ENCODE data around the gene FARS2.

Gene FARS2

GRCh38 chr6:5379647-5380242 is 118.4 kb downstream of the FARS2 start:
- DNase-seq (ENCODE audit: low read depth), result no peak

GRCh38 chr6:5383856-5384255 is 122.5 kb downstream of the FARS2 start:
- DNase-seq (ENCODE audit: low read depth), result no peak

DNA sequence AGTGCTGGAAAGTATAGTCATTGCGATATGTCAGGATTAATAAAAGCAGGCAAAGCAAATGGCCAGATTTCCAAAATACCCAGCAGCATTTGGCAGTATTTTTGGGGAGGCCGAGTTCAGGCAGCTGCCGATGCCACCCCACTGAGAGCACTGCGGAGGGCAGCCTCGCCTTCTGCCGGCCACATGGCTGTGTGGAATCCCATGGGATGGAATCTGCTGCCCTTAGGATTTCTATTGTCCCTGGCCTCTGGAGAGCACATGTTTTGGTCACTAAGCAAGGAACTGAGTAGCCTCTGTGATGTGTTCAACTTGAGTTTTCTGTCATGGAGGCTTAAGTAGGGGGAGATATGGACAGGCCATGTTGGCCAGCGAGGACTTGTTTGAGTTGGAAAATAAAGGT is 123.0 kb downstream of the FARS2 start:
- no peak for DNase-seq (ENCODE audit: low read depth)

GRCh38 chr6:5388326-5388725 is 127.0 kb downstream of the FARS2 start:
- no peak for DNase-seq (ENCODE audit: low read depth)

DNA sequence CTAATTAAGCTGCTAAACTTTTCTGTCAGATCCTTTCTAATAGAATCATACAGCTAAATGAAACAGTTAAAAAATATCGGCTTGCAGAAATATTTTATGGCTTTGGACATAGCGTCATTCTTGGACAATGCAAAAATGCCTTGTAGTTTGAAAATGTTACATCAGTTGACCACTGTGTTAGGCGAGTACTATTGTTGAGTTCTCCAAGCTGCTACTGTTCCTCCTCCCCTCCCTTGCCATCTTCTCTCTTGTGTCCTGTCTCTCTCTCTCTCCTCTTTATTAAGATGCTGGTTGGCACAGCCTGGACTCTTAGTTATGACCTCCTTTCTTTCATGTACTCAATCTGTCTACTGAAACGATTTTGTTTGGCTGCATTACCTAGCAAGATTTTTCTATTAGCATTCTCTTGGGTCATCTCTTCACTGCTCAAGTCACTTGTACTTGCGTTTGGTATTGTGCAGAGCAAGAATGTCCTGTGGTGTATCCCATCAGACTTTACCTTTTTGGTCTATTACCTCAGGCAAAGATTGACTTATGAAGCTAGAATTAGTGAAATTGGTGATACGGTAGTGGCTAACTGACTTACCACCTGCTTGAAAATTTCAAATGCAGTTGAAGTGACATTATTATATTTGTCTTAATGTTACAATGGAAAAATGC is 127.9 kb downstream of the FARS2 start:
- no peak for DNase-seq (ENCODE audit: low read depth)

GRCh38 chr6:5390177-5390576 is 128.9 kb downstream of the FARS2 start:
- no peak for DNase-seq (ENCODE audit: low read depth)

DNA sequence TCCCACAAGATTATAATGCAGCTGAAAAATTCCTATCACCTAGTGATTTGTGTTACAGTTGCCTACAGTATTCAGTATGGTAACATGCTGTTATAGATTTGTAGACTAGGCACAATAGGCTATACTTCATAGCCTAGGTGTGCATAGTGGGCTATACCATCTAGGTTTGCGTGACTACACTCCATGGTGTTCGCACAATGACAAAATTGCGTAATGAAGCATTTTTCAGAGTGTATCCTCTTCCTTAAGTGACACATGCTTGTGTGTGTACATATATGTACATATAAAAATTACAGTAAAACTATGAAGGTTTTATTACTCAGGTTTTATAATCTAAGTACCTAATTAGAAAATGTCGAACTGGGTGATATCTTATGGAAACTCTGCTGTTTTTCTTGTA is 133.0 kb downstream of the FARS2 start:
- DNase-seq (ENCODE audit: low read depth), result no peak

GRCh38 chr6:5395719-5396118 is 134.4 kb downstream of the FARS2 start:
- no peak for DNase-seq (ENCODE audit: low read depth)

- no peak for DNase-seq (ENCODE audit: low read depth)
Observed at GRCh38 chr6:5398530-5398929, 137.2 kb downstream of the FARS2 start.

GRCh38 chr6:5399391-5399790 is 138.1 kb downstream of the FARS2 start:
- DNase-seq (ENCODE audit: low read depth), result no peak

DNA sequence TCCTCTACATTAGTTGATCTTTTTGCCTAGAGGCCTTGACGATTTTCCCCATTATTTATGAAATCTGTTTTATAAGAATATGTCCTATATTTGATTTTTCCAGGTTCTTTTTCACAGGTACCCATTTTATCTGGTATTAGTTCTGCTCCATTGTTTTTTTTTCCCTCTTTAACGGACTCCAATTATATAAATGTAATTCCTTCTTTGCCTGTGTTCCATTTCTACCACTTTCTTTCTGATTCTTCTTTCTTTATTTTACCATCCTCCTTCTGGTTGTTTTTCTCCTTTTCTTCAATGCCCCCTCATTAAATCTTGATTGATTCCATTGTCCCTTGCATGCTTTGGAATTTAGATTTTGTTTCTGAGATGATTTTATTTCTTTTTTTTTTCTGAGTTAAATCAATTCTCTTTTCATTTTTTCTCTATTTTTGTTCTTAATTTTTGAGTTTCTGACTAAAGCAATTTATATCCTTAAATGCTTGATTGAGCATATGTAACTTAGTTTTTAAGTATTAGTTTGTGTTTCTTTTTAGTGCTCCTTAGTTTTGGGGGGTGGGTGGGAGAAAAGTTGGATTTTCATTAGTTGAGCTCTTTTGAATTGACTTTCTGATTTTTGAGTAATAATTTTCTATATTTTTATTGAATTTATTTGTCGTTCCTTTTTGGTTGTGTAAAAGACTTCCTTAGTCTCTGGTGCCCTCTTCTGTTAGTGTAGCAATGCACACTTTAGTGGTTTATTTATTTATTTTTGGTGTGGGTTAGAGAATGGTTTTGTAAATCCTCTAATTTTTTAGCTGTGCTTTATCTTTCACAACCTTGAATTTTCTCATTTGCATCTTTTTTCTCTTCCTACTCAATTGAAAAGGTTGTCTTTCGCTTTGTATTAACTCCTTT is 140.8 kb downstream of the FARS2 start:
- no peak for DNase-seq (ENCODE audit: low read depth)

- no peak for DNase-seq (ENCODE audit: low read depth)
Observed at GRCh38 chr6:5403076-5403475, 141.8 kb downstream of the FARS2 start.

- no peak for DNase-seq (ENCODE audit: low read depth)
Observed at GRCh38 chr6:5403609-5404008, 142.3 kb downstream of the FARS2 start.

DNA sequence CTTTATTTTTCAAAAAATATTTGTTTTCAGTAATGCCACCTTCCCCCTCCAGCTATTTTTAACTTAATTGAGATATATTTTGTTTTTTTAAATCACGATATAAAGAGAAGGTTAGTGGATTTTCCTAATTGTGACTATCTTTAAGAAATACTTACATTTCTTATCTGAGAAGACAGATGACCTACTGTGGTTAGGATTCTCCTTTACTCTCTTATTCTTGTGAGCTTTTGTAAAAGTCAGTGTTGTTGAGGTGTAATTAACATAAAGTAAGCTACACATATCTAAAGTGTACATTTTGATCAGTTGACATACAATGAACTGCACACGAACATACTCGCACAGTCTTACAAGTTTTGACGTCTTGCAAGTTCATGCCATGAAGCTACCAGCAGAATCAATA is 144.7 kb downstream of the FARS2 start:
- DNase-seq (ENCODE audit: low read depth), result no peak

DNA sequence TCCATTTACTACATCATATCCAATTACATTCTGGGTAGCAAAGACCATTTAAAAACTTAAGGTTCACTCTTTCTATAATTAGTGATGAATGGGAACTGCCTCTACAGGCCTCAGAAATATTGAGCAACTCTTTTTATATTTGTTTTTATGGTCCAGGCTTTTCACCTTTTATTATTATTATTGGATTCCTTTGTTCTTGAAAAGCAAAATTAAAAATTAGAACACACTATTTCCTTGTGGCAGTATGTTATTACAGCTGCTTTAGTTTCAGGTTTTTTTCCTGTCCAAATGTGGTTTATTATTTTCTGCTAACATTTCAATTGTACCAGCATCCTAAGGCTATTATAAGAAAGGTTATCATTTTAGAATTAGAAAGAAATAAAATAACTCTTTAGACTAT is 150.1 kb downstream of the FARS2 start:
- no peak for DNase-seq (ENCODE audit: low read depth)

- DNase-seq (ENCODE audit: low read depth), result no peak
Observed at GRCh38 chr6:5412017-5412416, 150.7 kb downstream of the FARS2 start.

DNA sequence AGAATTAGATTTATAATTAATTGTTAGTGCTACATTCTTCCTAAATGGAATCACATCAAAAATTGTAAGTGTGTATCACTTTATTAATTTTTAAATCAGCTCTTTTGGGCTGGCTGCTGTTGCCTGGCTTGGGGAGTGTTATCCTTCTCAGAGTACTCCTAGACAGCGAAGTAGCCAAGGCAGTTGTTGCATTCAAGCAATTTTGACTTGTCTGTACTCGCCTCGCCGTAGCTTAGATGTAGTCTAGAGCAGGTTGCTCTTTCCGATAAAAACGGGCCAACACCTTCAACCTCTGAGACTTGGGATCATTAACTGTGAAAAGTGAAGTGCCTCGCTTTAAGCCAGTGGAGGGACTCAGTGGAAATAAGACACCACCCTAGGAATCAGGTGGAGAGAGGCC is 151.3 kb downstream of the FARS2 start:
- no peak for DNase-seq (ENCODE audit: low read depth)

DNA sequence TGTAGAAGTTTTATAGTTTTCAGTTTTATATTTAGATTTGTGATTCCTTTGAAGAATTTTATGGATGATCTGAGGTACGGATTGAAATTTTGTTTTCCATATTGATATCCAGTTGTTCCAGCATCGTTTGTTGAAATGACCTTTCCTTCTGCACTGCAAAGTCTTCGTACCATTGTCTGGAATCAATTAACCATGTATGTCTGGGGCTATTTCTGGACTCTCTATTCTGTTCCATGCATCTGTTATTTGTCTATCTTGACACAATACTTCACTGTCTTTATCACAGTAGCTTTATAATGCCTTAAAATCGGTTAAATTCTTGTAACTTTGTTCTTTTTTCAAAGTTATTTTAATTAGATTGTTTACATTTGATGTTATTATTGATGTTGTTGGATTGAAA is 154.9 kb downstream of the FARS2 start:
- DNase-seq (ENCODE audit: low read depth), result no peak

DNA sequence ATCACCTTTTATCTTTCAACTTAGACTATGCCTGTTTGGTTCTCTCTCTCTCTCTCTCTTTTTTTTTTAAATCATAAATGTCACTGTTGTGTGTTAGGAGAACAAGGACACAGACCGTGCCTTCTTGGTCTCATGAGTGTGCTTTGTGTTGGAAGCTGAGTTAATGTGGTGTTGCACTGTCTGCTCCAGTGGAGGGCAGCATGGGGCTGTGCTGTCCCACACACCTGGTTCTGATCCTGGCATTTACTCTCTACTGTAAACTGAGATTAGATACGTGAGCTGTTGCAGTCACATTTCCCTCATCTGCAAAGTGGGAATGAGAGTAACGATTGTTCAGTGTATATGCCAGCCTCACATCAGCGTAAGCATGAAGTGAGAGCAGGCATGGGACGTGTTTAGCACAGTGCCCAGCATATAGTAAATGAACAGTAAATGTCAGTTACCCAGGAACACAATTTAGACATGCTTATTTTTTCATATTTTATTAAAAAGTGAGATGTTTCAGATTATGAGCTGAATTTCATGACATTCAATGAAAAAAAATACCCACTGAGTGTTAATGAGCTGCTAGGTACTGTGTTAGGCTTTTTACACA is 161.1 kb downstream of the FARS2 start:
- no peak for DNase-seq (ENCODE audit: low read depth)

DNA sequence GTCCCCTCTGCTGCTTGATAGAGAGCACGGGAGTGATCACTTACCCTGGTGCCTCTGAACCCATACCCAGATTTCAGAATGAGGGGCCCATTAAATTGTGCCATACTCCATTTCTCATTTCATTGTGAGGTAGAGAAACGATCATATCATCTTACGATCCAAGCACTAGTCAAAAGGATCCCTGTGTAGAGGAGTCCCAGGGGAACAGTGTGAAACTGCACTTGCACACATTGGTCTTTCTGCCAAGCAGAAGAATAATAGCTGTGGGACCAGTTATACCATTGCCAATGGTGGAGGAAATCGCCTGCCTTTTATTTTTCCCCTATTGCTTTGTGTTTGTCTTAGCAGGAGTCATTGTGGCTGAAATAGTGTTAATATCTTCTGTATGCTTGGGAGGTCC is 161.9 kb downstream of the FARS2 start:
- DNase-seq (ENCODE audit: low read depth), result no peak

GRCh38 chr6:5424726-5425125 is 163.4 kb downstream of the FARS2 start:
- DNase-seq (ENCODE audit: low read depth), result no peak

DNA sequence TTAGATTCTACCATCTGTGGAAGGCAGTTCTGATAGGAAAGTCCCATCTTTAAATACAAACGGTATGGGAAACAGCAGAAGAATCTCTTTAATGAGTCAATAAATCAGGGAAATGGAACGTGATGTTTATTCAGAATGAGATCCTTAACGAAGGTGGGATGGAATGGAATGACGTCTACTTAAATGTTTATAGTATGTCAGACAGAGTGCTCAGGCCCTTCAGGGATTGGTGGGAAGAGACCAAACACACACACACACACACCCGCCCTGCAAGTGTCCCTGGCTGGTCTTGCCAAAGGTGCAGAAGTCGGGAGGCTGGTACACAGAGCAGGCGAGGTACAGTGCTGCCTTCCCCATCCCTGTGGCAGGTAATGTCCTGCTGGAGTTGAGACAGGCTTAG is 164.0 kb downstream of the FARS2 start:
- DNase-seq (ENCODE audit: low read depth), result no peak

DNA sequence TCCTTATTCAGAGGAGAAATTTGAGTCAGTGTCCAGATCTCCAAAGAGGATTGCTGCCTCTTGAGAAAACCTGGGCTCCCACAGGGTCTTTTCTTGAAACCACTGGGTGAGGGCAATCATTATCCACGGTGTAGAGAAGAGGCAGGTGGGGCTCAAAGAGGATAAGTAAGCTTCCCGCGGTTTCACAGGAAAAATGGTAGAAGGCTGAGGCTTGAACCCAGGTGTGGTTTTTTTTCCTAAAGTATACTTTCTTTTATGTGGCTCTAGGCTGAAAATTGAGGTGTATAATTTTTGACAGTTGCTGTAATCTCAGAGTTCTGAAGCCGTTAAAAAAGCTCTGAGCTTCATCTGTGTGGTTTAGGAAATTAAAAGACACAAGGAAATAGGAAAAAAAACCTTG is 164.5 kb downstream of the FARS2 start:
- DNase-seq (ENCODE audit: low read depth), result no peak

Measured in T follicular helper cell (primary cell).